ENCODE data around the gene PHLPP1.

The PHLPP1 gene

DNA sequence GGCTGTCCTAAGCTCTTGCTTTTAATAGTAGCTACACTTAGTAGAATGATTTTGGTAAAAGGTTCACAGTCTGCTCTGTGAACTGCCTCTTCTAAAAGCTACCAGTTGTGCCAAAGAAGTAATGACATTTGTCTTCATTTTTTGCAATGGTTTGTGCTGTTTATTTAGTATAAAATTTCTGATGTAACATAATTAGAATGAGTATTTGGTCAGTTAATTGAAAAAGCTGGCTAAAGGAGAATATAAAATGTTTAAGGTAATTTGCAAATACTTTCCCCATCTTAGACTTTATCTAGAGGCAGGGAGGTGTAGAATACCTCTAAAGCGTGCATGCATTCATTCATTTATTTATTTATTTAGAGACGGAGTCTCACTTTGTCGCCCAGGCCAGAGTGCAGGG is 71.3 kb downstream of the PHLPP1 start:
- CTCF ChIA-PET: interaction anchor here (1.1 kb wide), 1 partner anchor 70 kb away, joined by 4 read pairs; no protein-coding TSS in a partner anchor
- POLR2A ChIA-PET: interaction anchor here (0.6 kb wide), 1 partner anchor 903 kb away, joined by 3 read pairs; no protein-coding TSS in a partner anchor
- no peaks in the 10 kb centered on the region for H3K9me3 ChIP-seq (ENCODE audit: control insufficient read depth, insufficient read depth, low read depth, low read length)
- no peaks in the 10 kb centered on the region for H3K36me3 ChIP-seq (ENCODE audit: control insufficient read depth in 2 of 2, insufficient read depth in 1 of 2, low read length in 2 of 2)
- no peak overlapping the region for H3K27ac ChIP-seq (ENCODE audit: extremely low read depth, low read depth, low read length)
- H3K4me3 ChIP-seq (ENCODE audit: low read depth, low read length): no peak overlapping the region
- TF ChIP-seq ZNF785 (tag by site-specific recombination; IDR thresholded peaks at IDR 0.05) (no peak), WT1 (tag by site-specific recombination; IDR thresholded peaks at IDR 0.05) (peak; percentile 76), ZNF354C (tag by site-specific recombination; IDR thresholded peaks at IDR 0.05; ENCODE audit: borderline replicate concordance, low read depth) (no peak), ZNF514 (tag by site-specific recombination; IDR thresholded peaks at IDR 0.05) (no peak), ZNF169 (tag by site-specific recombination; IDR thresholded peaks at IDR 0.05) (no peak), ZNF529 (tag by site-specific recombination; IDR thresholded peaks at IDR 0.05; ENCODE audit: insufficient replicate concordance) (no peak), ZNF132 (tag by site-specific recombination; IDR thresholded peaks at IDR 0.05; ENCODE audit: borderline replicate concordance) (no peak), ZNF423 (tag by site-specific recombination; IDR thresholded peaks at IDR 0.05) (no peak), ZNF114 (tag by site-specific recombination; IDR thresholded peaks at IDR 0.05) (no peak), ZEB2 (tag by site-specific recombination; IDR thresholded peaks at IDR 0.05) (no peak)
- TF ChIP-seq, protein P1, sequence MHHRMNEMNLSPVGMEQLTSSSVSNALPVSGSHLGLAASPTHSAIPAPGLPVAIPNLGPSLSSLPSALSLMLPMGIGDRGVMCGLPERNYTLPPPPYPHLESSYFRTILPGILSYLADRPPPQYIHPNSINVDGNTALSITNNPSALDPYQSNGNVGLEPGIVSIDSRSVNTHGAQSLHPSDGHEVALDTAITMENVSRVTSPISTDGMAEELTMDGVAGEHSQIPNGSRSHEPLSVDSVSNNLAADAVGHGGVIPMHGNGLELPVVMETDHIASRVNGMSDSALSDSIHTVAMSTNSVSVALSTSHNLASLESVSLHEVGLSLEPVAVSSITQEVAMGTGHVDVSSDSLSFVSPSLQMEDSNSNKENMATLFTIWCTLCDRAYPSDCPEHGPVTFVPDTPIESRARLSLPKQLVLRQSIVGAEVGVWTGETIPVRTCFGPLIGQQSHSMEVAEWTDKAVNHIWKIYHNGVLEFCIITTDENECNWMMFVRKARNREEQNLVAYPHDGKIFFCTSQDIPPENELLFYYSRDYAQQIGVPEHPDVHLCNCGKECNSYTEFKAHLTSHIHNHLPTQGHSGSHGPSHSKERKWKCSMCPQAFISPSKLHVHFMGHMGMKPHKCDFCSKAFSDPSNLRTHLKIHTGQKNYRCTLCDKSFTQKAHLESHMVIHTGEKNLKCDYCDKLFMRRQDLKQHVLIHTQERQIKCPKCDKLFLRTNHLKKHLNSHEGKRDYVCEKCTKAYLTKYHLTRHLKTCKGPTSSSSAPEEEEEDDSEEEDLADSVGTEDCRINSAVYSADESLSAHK (tag by site-specific recombination; IDR thresholded peaks at IDR 0.05): no peak
- TF ChIP-seq, protein P2, sequence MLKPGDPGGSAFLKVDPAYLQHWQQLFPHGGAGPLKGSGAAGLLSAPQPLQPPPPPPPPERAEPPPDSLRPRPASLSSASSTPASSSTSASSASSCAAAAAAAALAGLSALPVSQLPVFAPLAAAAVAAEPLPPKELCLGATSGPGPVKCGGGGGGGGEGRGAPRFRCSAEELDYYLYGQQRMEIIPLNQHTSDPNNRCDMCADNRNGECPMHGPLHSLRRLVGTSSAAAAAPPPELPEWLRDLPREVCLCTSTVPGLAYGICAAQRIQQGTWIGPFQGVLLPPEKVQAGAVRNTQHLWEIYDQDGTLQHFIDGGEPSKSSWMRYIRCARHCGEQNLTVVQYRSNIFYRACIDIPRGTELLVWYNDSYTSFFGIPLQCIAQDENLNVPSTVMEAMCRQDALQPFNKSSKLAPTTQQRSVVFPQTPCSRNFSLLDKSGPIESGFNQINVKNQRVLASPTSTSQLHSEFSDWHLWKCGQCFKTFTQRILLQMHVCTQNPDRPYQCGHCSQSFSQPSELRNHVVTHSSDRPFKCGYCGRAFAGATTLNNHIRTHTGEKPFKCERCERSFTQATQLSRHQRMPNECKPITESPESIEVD (tag by site-specific recombination; IDR thresholded peaks at IDR 0.05): peak; percentile 62; the same call in 1 of the 2 replicates
- TF ChIP-seq, protein P3, sequence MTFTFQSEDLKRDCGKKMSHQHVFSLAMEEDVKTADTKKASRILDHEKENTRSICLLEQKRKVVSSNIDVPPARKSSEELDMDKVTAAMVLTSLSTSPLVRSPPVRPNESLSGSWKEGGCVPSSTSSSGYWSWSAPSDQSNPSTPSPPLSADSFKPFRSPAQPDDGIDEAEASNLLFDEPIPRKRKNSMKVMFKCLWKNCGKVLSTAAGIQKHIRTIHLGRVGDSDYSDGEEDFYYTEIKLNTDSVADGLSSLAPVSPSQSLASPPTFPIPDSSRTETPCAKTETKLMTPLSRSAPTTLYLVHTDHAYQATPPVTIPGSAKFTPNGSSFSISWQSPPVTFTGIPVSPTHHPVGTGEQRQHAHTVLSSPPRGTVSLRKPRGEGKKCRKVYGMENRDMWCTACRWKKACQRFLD (tag by site-specific recombination; IDR thresholded peaks at IDR 0.05): no peak
- H3K4me1 ChIP-seq (ENCODE audit: control insufficient read depth, insufficient read depth, low read length): peaks cover 76% of the 10 kb centered on the region

DNA sequence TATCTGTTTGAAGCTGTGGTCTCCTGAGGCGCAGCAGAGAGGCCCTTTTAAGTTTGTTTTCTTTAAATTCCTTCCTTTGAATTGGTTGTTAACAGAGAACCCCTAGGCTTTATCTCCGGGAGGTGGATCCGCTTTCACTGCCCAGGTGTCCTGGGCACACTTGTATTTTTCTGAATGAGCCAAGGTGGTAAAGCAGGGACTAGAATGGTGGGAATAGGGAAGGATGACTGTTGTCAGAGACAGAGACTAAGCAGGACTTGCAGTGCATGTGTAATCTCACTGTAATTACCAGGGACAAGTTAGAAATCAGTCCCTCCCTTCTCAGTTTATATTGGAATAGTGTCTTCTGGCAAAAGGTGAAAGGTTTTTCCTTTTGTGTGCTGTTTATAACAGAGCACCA is 72.8 kb downstream of the PHLPP1 start:
- CTCF ChIA-PET: interaction anchor here (1.0 kb wide), 1 partner anchor 14 kb away, joined by 3 read pairs; no protein-coding TSS in a partner anchor
- TF ChIP-seq WT1 (tag by site-specific recombination; IDR thresholded peaks at IDR 0.05): peak; percentile 88
- TF ChIP-seq ZNF16 (tag by site-specific recombination; IDR thresholded peaks at IDR 0.05; ENCODE audit: low read depth): no peak
- 0 out of 2 replicates have a peak, but pooled peaks have one; percentile 31 for TF ChIP-seq ZXDB (tag by site-specific recombination; IDR thresholded peaks at IDR 0.05)
- peak; percentile 68; the same call in 1 of the 2 replicates for TF ChIP-seq PRDM1 (tag by site-specific recombination; IDR thresholded peaks at IDR 0.05)
- peak; percentile 34; the same call in 1 of the 2 replicates for TF ChIP-seq ZIC2 (tag by site-specific recombination; IDR thresholded peaks at IDR 0.05)
- TF ChIP-seq, protein P4, sequence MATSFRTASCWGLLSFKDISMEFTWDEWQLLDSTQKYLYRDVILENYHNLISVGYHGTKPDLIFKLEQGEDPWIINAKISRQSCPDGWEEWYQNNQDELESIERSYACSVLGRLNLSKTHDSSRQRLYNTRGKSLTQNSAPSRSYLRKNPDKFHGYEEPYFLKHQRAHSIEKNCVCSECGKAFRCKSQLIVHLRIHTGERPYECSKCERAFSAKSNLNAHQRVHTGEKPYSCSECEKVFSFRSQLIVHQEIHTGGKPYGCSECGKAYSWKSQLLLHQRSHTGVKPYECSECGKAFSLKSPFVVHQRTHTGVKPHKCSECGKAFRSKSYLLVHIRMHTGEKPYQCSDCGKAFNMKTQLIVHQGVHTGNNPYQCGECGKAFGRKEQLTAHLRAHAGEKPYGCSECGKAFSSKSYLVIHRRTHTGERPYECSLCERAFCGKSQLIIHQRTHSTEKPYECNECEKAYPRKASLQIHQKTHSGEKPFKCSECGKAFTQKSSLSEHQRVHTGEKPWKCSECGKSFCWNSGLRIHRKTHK (tag by site-specific recombination; IDR thresholded peaks at IDR 0.05): no peak
- TF ChIP-seq, protein P5, sequence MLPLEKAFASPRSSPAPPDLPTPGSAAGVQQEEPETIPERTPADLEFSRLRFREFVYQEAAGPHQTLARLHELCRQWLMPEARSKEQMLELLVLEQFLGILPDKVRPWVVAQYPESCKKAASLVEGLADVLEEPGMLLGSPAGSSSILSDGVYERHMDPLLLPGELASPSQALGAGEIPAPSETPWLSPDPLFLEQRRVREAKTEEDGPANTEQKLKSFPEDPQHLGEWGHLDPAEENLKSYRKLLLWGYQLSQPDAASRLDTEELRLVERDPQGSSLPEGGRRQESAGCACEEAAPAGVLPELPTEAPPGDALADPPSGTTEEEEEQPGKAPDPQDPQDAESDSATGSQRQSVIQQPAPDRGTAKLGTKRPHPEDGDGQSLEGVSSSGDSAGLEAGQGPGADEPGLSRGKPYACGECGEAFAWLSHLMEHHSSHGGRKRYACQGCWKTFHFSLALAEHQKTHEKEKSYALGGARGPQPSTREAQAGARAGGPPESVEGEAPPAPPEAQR (tag by site-specific recombination; IDR thresholded peaks at IDR 0.05): no peak
- TF ChIP-seq, protein P6, sequence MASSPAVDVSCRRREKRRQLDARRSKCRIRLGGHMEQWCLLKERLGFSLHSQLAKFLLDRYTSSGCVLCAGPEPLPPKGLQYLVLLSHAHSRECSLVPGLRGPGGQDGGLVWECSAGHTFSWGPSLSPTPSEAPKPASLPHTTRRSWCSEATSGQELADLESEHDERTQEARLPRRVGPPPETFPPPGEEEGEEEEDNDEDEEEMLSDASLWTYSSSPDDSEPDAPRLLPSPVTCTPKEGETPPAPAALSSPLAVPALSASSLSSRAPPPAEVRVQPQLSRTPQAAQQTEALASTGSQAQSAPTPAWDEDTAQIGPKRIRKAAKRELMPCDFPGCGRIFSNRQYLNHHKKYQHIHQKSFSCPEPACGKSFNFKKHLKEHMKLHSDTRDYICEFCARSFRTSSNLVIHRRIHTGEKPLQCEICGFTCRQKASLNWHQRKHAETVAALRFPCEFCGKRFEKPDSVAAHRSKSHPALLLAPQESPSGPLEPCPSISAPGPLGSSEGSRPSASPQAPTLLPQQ (tag by site-specific recombination; IDR thresholded peaks at IDR 0.05): 0 out of 2 replicates have a peak, but pooled peaks have one; percentile 14
- TF ChIP-seq, protein P7, sequence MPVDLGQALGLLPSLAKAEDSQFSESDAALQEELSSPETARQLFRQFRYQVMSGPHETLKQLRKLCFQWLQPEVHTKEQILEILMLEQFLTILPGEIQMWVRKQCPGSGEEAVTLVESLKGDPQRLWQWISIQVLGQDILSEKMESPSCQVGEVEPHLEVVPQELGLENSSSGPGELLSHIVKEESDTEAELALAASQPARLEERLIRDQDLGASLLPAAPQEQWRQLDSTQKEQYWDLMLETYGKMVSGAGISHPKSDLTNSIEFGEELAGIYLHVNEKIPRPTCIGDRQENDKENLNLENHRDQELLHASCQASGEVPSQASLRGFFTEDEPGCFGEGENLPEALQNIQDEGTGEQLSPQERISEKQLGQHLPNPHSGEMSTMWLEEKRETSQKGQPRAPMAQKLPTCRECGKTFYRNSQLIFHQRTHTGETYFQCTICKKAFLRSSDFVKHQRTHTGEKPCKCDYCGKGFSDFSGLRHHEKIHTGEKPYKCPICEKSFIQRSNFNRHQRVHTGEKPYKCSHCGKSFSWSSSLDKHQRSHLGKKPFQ (tag by site-specific recombination; IDR thresholded peaks at IDR 0.05): peak; percentile 72
- TF ChIP-seq GLIS1 (tag by site-specific recombination; IDR thresholded peaks at IDR 0.05): peak; percentile 88
- 0 out of 2 replicates have a peak, but pooled peaks have one; percentile 10 for TF ChIP-seq IKZF3 (tag by site-specific recombination; IDR thresholded peaks at IDR 0.05)

More for the DNA sequence above, 72.8 kb downstream of the PHLPP1 start:
- H3K36me3 ChIP-seq (ENCODE audit: control insufficient read depth in 2 of 2, insufficient read depth in 1 of 2, low read length in 2 of 2): no peaks in the 10 kb centered on the region
- 0 out of 2 replicates have a peak overlapping the region, but pooled peaks have one; percentile 11 for H3K27ac ChIP-seq (ENCODE audit: extremely low read depth, low read depth, low read length)
- no peak overlapping the region for H3K4me3 ChIP-seq (ENCODE audit: low read depth, low read length)
- peaks cover 78% of the 10 kb centered on the region for H3K4me1 ChIP-seq (ENCODE audit: control insufficient read depth, insufficient read depth, low read length)
- POLR2A ChIA-PET: interaction anchor here (1.2 kb wide), 1 partner anchor 73 kb away, joined by 6 read pairs; no protein-coding TSS in a partner anchor
- no peaks in the 10 kb centered on the region for H3K9me3 ChIP-seq (ENCODE audit: control insufficient read depth, insufficient read depth, low read depth, low read length)
